HG03060 (cell line): Measurements from ENCODE around the gene RCL1.
"Not testable (repeated sequence)": the region's sequence is repeated elsewhere in the genome, so short reads cannot be mapped to it uniquely, and the experiment has no call there.

Source experiments
- ATAC-seq: cut with Tn5 transposase; IDR thresholded peaks from one replicate; pipeline ENCODE4 v1.9.1; 2021; ENCODE audit warnings: low read depth, moderate number of reproducible peaks; ENCODE audit not compliant: unreplicated experiment

Gene RCL1

DNA sequence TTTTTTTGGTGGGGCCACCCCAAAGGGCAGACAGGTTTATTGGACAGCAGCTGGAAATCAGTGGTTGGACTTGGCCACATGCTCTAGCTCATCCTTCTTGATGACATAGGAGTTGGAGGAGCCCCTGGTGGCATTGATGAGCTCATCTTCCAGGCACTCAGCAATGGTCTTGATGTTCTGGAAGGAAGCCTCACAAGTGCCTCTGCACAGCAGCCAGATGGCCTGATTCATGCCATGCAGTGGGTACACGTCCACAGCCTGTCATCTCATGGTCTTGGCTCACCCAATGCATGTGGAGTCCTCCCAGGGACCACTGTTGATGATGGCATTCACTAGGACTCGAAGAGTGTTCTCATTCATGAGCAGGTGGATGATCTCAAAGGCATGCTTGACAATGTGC is 11.3 kb upstream of the RCL1 start:
- no peak for ATAC-seq

DNA sequence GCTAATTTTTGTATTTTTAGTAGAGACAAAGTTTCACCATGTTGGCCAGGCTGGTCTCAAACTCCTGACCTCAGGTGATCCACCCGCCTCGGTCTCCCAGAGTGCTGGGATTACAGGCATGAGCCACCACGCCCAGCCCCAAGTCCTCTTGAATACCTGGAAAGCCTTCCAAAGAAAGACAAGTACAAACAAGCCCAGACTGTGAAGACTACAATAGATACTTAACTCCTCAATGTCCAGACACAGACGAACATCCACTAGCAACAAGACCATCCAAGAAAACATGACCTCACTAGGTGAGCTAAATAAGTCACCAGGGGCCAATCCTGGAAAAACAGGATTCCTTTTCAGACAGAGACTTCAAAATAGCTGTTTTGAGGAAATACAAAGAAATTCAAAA is 9.6 kb upstream of the RCL1 start:
- not testable (repeated sequence) for ATAC-seq

DNA sequence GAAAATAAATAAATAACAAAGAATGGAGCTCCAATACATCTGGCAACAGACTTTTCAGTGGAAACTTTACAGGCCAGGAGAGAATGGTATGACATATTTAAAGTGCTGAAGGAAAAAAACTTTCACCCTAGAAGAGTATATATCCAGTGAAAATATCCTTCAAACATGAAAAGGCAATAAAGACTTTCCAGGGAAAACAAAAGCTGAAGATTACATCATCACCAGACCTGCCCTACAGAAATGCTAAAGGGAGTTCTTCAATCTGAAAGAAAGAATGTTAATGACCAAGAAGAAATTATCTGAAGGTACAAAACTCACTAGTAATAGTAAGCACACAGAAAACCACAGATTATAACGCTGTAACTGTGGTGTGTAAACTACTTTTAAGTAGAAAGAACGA is 8.3 kb upstream of the RCL1 start:
- ATAC-seq = no peak

DNA sequence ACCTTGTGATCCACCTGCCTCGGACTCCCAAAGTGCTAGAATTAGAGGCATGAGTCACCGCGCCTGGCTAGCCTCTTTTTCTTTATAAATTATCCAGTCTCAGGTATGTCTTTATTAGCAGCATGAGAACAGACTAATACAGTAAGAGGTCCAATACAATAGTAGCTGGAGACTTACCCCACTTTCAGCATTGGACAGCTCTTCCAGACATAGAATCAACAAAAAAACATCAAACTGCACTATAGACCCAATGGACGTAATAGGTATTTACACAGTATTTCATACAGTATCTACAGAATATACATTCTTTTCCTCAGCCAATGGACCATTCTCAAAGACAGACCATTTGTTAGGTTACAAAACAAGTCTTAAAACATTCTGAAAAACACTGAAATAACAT is 6.1 kb upstream of the RCL1 start:
- ATAC-seq = no peak

DNA sequence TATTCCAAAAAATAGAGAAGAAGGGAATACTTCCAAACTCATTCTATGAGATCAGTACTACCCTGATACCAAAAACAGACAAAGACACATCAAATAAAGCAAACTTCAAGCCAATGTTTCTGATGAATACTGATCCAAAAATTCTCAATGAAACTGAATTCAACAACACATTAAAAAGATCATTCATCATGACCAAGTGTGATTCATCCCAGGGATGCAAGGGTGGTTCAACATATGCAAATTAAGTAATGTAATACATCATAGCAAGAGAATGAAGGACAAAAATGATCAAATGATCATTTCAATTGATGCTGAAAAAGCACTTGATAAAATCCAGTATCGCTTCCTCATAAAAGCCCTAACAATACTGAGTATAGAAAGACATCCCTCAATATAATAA is 4.9 kb upstream of the RCL1 start:
- no peak for ATAC-seq

DNA sequence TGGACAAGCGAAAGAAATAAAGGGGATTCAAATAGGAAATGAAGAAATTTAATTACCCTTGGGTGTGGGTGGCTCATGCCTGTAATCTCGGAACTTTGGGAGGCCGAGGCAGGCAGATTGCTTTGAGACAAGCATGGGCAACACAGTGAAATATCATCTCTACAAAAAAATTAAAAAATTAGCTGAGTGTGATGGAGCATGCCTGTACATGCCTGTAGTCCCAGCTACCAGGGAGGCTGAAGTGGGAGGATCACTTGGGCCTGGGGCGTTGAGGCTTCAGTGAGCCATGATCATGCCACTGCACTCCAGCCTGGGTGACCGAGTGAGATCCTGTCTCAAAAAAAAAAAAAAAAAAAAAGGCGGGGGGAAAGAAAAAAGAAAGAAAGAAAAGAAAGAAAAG is 4.0 kb upstream of the RCL1 start:
- ATAC-seq = no peak

DNA sequence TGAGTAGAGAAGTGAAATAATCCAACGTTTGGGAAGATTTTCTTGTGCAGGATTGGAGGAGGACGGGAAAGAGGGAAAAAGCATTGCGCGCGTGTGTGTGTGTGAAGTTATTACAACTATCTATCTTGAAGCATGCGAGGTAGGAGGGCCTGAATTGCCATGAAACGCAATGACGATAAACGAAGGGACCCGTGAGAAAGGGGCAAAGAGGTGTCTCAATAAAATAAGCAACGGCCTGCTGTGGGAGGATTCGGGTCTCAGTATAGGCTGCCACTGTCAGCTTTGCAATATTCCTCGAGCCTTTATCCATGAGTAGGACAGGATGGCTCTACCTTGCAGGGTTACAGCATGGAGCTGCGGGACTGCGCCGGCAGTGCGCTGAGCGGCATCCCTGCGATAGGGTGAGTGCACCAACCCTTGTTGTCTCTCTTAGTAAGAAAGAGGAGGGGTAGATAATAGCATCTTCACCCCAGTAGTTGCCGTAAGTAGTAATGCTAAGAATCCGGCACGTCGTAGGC is 631 bp upstream of the RCL1 start:
- no peak for ATAC-seq

DNA sequence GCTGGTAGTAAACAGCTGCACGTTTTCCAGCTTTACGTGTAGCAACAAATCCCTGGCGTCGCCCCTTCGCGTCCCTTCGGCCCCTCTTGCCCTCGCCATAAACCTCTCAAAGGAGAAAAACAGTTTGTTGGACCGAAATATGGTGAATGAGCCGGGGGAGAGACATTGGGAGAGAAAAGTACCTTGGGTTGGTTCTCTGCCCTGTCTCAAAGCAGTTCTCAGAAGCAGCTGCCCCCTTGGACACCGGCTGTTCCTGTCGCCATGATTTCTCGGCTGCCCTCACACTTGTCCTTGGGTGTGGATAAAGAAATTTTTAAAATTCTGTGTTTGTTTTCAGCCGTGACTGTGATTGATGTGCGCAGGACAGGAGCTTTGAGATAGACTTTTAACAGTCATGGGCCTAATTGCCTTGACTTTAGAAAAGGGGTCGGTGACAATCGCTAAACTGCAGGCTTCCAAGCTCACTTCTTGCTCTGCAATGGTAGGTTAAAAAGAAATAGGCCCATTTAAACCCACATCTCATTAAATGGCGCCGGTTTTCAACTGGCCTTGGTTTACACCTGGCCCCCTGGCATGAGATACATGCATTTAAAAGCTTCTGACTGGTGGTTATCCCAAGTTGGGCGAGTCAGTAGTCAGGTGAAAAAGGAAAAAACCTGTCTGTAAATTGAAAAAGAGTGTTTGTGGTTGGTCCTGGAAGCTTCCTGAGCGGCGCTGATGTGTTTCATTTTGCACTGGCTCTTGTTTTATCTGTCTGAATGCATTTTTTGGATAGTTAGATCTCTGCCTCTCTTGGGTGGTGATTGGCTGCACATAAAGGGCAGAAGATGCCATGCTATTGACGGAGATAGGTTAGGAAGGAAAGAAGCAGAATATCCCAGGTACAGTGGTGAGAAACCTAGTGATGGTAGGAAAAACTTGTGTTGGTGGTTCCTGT is 983 bp downstream of the RCL1 start:
- ATAC-seq = no peak

DNA sequence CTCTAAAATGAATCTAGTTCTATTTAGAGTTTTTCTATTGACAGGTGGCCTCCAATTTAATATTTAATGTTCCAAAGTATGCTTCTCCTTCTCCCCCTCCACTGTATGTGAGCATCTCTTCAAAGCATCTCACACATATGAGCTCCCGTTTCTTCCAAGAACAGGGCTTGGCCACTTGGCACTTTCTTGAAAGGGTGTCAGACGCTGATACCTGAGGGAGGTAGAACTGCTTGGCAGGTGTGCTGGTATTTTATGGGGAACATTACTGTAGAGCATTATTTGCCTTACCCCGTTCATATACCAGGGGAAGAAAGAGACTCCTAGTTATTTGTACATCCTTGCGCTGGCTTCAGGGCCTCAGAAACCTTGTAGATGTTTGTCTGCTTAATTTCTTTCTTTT is 1.9 kb downstream of the RCL1 start:
- ATAC-seq = no peak

DNA sequence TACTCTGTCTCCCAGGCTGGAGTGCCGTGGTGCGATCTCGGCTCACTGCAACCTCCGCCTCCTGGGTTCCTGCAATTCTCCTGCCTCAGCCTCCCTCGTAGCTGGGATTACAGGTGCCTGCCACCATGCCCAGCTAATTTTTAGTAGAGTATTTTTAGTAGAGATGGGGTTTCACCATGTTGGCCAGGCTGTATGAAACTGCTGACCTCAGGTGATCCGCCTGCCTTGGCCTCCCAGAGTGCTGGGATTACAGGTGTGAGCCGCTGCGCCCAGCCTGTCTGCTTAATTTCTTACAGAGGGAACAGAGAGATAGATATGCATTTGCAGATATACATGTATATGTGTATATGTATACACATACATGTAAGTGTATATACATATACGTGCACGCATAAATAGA is 2.4 kb downstream of the RCL1 start:
- ATAC-seq = not testable (repeated sequence)

DNA sequence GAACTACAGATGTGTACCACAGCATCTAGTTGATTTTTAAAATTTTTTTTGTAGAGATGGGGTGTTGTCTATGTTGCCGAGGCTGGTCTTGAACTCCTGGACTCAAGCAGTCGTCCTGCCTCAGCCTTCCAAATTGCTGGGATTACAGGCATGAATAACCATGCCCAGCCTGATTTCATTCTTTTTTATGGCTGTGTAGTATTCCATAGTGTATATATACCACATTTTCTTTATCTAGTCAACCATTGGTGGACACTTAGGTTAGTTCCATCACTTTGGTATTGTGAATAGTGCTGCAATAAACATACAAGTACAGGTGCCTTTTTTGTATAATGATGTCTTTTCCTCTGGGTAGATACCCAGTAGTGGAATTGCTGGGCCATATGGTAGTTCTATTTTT is 3.8 kb downstream of the RCL1 start:
- ATAC-seq = no peak

DNA sequence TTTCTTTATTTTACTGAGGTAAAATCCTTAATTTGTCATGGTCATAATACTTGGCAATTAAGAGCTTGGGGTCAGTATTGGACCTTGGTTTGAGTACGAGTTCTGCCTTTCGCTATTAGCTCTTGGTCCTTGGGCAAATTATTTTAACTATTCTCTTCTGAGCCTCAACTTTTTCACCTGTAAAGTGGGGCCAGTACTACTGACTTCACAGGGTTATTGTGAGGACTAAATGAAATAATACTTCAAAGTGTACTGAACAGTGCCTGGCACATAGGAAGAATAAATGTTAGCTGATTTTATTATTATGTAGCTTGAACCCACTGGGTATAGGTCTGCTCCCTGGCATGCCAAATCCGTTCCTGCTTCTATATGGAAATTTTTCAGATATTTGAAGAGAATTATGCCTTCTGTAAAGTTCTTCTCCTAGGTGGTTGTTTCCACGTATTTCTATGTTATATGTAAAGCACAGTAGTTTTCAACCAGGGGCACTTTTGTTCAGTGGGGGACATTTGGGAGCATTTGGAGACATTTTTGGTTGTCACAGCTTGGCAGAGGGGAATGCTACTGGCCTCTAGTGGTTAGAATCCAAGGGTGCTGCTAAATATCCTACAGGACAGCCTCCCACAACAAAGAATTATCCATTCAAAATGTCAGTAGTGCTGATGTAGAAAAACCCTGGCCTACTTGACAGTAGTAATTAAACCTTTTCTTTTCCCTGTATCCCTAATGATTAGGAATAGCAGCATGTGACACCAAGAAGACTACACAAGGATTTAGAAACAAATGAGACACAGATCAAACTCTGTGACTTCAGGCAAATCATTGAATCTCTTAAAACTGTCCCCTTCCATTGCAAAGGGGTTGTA is 4.5 kb downstream of the RCL1 start:
- no peak for ATAC-seq

DNA sequence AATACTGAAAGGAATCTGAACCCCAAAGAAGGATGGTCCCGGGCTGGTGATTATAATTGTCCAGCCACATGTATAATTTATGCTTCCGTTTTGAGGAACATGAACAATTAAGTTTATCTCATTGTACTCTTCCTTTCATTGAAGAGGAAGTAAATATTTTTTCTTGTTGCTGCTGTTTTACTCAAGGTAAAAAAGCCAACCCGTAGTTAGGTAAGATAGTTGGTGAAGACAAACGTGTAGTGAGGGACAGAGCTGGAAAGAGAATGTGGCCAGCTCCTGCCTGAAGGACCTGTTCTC is 5.1 kb downstream of the RCL1 start:
- no peak for ATAC-seq

DNA sequence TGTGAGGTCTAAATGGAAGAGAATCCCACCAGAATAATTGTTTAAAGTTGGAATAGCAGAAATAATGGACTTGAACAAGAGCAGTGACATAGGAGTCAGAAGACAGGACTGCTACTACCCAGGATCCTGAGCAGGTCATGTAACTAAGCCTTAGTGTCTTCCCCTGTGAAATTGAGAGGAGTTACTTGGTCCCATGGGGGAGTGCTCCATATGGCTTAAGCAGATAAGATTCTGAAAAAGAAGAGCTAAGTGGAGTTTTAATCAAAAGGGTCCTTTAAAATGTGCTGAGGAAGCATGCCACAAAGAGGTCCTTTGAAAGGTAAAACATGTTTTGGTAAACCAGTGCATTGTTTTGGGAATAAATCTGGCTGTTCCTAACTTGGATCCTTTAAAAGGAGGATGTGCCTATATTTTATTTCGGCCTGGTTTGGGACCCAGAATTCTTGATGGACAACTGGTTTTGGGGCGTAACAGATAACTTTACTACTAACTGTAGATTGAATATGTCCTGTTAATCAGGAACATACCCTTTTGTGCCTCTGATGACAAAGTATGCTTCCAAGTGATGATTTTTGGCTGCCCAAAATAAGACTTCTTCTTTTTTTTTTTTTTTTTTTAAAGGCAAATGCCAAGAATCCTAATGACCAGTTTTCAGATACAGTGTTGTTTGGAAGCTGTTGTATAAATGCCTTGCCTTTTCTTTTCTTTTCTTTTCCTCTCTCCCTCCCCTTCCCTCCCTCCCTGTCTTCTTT is 5.7 kb downstream of the RCL1 start:
- no peak for ATAC-seq

DNA sequence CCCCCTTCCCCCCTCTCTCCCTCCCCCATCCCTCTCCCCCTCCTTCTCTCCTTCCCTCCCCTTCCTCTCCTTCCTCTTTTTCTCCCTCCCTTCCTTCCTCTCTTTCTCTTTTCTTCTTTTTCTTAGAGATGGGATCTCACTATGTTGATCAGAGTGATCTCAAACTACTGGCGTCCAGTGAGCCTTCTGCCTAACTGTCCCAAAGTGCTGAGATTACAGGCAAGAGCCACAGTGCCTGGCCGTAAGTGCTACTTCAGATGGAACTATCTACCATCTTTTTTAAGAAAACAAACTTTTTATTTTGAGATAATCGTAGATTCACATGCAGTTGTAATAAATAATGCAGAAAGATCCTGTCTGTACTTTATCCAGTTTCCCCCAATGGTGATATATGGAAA is 6.3 kb downstream of the RCL1 start:
- ATAC-seq = no peak

DNA sequence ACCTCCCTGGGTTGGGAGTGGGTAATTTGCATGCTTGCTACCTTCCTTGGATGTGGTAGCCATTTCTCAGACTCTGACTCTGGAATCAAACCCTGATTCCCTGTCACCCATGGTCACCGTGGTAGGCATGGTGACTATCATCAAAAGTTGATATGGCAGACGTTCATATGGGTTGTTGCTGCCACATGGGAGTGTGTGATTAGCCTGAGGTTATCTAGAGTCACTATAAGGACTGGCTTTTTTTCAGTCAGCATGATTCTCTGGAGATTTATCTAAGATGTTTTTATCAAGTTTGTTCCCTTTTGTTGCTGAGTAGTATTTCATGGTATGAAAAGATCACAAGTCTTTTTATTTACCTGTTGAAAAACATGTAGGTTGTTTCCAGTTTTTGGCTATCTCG is 7.0 kb downstream of the RCL1 start:
- ATAC-seq = no peak

DNA sequence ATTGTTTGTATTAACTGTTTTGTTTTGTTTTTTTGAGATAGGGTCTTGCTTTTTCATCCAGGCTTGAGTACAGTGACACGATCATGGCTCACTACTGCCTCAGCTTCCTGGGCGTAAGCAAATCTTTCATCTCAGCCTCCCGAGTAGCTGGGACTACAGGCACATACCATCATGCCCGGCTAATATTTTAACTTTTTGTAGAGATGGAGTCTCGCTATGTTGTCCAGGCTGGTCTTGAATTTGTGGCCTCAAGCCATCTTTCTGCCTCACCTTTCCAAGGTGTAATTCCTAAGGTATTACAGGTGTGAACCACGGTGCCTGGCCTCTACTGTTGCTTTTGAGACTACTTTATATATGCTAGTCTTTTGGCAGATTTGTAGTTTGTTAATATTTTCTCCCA is 8.4 kb downstream of the RCL1 start:
- ATAC-seq = no peak

DNA sequence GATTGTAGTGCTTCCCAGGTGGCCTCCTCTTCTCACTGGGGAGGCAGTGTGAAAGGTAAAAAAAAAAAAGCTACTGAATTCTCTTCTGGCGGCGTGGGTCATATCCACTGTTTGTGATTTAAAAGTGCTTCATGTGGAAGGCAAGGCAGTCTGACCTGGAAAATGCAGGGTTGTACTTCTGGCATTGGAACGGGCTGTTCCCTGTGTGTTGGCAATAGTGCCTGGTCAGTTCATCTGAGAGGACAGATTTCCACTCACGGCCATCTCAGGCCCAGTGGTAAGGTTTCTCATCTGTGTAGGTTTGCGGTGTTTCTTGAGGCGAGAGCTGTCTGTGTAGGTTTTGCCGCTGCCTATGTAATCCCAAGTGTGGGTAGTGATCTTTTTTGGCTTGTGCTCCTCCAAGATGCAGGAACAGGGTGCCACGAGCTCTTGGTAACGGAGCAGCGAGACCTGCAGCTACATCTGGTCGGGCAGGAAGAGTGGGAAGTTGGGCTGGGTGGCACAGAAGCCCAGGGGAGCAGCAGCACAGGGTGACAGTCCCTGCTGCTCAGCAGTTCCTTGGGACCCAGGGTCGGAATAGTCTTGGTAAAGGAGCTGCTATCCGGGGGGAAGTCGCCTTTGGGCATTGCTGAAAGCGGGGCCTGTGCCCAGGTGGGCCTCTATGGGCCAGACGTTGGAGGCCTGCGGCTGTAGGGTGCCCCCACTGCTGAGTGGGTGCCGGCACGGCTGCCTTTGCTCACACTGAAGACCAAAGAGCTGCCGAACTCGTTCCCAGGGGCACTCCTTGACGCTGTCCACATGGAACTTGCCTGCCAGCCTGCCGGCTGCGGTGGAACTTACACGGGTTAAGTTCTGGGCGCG is 11.2 kb downstream of the RCL1 start:
- ATAC-seq = no peak

DNA sequence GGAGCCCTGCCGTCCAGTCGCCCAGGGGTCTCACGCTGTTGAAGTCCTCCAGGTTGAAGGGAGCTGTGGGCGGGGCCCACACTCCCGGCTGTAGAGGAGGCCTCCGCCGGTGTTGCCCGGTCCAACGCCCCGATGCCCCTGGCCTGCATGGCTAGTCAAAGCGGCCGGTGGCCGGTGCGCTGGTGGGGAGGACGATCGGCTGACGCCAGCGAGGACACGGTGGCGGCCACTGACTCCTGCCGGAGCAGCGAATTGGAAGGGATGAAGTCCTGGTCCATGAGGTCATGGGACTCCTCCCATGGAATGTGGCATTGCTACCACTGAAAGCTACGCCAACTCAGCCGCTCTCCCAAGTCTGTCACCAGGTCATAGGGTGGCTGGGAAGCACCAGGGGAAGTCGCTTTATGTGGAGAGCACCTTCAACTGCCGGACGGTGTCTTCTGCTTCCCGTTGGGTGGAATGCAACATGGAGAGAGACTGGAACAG is 11.8 kb downstream of the RCL1 start:
- no peak for ATAC-seq
